GM10248 (cell line): ENCODE measurements around the gene CCT3.

ENCODE experiments used
- CTCF ChIA-PET: fragments of 300-600 bp; sonication (Branson Sonifier 250); formaldehyde crosslinking; extraction: SDS; loops from one replicate; lab custom pipeline; 2021; ENCODE audit warnings: antibody characterized with exemption; lab: Yijun Ruan, JAX
- POLR2A ChIA-PET: fragments of 350-650 bp; sonication (Branson Sonifier 250); formaldehyde crosslinking; extraction: SDS; loops from one replicate; lab custom pipeline; 2020; ENCODE audit warnings: antibody characterized with exemption; lab: Yijun Ruan, JAX
- DNase-seq: peaks from one replicate; pipeline ENCODE4 v3.0.0; 2012; ENCODE audit errors: extremely low spot score
- TF ChIP-seq, protein P1 (sequence below): IDR thresholded peaks from 2 replicates; pipeline ENCODE4 v1.5.1; 2012; ENCODE audit warnings: mild to moderate bottlenecking, low read depth; ENCODE audit errors: extremely low read depth, missing control alignments, control extremely low read depth

Gene CCT3

DNA sequence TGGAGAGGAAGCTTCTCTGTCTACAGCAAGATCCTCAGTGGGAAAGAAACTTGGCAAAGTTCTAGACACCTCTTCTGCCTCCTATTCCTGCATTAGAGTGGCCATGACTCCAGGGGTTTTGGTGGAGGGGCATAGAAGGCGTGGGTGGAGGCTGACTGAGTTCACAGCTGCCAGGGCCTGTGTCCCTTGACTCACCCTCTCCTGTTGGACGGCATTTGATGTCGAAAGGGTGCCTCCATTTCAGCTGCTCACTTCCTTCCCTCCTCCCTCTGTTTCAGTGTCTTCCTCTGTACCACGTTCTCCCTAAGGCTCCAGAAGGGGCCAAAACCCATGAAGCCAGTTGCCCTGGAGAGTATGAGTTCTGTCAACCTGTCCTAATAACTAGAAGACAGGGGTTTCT is 53.3 kb downstream of the CCT3 start:
- CTCF ChIA-PET = interaction anchor here (1.5 to 4.3 kb wide), 5 partner anchors 10 to 143 kb away, joined by 4 to 19 read pairs (median 7); no protein-coding TSS in a partner anchor
- TF ChIP-seq, protein P1, sequence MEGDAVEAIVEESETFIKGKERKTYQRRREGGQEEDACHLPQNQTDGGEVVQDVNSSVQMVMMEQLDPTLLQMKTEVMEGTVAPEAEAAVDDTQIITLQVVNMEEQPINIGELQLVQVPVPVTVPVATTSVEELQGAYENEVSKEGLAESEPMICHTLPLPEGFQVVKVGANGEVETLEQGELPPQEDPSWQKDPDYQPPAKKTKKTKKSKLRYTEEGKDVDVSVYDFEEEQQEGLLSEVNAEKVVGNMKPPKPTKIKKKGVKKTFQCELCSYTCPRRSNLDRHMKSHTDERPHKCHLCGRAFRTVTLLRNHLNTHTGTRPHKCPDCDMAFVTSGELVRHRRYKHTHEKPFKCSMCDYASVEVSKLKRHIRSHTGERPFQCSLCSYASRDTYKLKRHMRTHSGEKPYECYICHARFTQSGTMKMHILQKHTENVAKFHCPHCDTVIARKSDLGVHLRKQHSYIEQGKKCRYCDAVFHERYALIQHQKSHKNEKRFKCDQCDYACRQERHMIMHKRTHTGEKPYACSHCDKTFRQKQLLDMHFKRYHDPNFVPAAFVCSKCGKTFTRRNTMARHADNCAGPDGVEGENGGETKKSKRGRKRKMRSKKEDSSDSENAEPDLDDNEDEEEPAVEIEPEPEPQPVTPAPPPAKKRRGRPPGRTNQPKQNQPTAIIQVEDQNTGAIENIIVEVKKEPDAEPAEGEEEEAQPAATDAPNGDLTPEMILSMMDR = no peak
- POLR2A ChIA-PET = no interaction called here
- no peak for DNase-seq

DNA sequence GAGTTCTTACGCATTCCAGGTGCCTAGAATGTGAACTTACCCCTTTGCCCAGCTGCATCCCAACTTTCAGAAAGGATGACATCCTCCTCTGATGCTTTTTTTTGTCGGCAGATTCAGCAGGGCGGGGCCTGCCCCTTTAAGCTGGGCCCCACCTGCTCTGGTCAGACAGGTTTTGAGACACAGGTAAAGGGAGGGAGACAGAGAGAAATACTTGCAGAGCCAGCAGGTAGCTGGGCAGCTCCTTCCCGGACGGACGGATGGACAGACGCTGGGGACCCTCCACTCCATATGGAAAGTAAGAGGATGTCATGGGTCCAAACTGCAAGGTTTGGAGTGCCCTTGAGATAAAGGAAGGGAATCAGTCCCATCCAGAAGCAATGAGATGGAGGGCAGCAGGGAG is 54.0 kb downstream of the CCT3 start, which contains the start of gene TMEM79:
Gene TMEM79, plus strand, starts transcription at position 214 of the 400 bp plus-strand sequence. CDS start 902 bp downstream, outside the sequence.
- TF ChIP-seq, protein P1 = no peak
- ChIA-PET POLR2A (no interaction called here), CTCF (interaction anchor here (0.9 to 4.3 kb wide), 11 partner anchors 10 to 187 kb away, joined by 3 to 19 read pairs (median 4); no protein-coding TSS in a partner anchor)
- no peak for DNase-seq

DNA sequence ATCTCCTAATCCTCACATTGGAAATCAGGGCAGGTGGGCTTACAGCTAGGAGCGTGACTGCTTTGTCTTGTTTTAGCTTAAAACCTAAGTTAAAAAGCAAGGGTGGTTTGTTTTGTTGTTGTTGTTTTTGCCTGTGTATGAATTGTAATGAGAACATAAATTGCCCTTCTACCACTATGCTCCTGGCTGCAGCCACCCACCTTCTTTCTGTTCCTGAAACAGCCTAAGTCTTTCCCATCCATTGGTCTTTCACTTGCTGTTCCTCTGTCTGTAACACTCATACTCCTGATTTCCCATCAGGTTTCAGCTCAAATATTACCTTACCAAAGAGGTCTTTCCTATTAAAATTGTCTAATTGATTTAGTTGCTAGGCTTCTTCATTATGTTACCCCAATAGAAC is 54.6 kb downstream of the CCT3 start:
- no peak for DNase-seq
- POLR2A ChIA-PET = interaction anchor here (0.8 to 1.2 kb wide), 2 partner anchors 90 to 181 kb away, joined by 3 read pairs; partner anchors contain the start of gene SLC25A44
- TF ChIP-seq, protein P1 = no peak
- CTCF ChIA-PET = interaction anchor here (0.9 to 4.3 kb wide), 15 partner anchors 10 to 204 kb away, joined by 3 to 19 read pairs (median 4); no protein-coding TSS in a partner anchor

DNA sequence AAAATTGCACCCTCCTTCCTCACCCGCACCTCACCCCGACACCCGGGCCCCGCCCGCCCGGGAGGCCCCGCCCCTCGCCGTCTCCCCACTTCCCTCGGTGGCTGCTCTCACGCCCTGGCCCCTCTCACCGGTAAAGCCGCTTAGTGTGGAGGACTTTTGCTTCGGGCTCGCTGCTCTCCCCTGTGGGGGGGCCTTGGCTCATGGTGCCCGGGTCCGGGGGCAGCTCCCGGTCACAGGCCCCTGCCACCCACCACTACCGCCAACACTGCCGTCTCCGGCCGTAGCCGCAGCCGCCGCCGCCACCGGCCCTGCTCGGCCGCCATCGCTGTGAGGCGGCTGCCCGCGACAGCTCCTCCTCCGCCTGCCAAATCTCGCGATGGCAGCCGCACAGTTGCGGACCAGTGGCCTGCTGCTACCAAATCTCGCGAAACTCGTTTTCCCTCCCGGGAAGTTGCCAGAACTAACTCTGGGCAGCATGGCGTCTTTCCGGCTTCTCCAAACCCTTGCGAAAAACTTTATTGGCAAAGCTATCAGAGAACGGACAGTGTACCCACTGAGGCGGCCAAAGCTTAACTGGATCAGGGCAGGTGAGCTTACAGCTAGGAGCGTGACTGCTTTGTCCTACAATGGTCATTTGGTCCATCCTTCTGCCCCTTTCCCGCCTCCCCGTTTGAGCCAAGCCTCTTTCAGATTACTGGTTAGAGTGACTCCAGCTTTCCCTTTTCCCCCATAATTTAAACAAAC is 55.4 kb downstream of the CCT3 start, which contains the start of gene SMG5:
Gene SMG5, minus strand, starts transcription at position 347 of the 744 bp plus-strand sequence. Its CDS starts 145 bp downstream, at position 202.
- ChIA-PET CTCF (interaction anchor here (1.0 to 4.3 kb wide), 13 partner anchors 9 to 203 kb away, joined by 3 to 19 read pairs (median 4); no protein-coding TSS in a partner anchor), POLR2A (interaction anchor here (0.6 to 1.2 kb wide), 4 partner anchors 53 to 1617 kb away, joined by 3 to 5 read pairs (median 3); partner anchors contain the start of gene SLC25A44)
- DNase-seq = peak; percentile 95
- TF ChIP-seq, protein P1 = no peak

DNA sequence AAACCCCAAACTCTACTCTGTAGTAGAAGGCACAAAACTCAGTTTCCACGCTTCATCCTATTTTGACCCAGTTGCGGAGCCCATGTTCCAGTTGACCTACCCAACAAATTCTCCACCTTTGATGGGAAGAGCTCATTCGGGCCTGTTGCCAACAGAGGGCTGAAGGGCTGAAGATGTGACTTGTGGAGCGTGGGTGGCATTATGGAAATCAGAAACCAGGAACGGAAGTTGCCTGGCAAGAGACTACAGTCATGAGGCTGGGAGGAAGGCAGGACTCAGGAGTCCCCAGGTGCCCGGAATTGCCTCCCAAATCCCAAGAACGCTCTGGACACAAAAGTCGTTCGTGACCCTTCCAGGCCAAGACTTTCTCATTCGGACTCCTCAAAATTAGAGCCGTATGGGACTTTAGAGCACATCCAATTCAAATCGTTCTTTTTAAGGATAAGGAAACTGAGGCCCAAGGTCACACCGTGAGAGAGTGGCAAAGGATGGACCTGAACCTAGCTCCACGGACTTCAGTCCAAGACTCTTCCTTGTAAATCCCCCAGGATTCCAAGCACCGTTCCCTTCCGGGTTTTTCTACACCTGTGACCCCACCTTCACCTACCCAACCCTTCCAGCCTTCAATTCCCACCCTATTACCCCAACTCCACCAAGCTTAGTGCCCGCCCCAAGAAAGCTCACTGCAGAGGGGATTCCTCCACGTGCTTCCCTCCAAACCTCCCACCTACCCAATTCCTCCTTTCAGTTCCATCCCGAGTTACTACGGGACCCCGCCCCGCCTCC is 56.2 kb downstream of the CCT3 start:
- TF ChIP-seq, protein P1 = no peak
- POLR2A ChIA-PET = interaction anchor here (0.5 to 1.1 kb wide), 5 partner anchors 13 to 1617 kb away, joined by 3 to 5 read pairs (median 3); no protein-coding TSS in a partner anchor
- DNase-seq = no peak
- CTCF ChIA-PET = interaction anchor here (0.7 to 4.3 kb wide), 15 partner anchors 8 to 347 kb away, joined by 3 to 19 read pairs (median 4); partner anchors contain the start of genes KHDC4 and PMF1
